Astrocyte (in vitro differentiated cells and primary cell): Measurements from ENCODE around the gene SLC4A7.

Experiments used
- EZH2 ChIP-seq: IDR thresholded peaks from 2 replicates; pipeline ENCODE4 v1.6.1; 2012; ENCODE audit warnings: mild to moderate bottlenecking, low read length, inconsistent platforms; ENCODE audit not compliant: insufficient read depth
- TF ChIP-seq, protein P1 (sequence below): IDR thresholded peaks from 2 replicates; pipeline ENCODE4 v1.5.1; 2011; ENCODE audit warnings: low read depth, mild to moderate bottlenecking, inconsistent platforms, low read length, moderate library complexity; ENCODE audit not compliant: insufficient read depth

GRCh38 chr3:27345493-27345892 lies 138.7 kb downstream of the SLC4A7 start:
- TF ChIP-seq, protein P1, sequence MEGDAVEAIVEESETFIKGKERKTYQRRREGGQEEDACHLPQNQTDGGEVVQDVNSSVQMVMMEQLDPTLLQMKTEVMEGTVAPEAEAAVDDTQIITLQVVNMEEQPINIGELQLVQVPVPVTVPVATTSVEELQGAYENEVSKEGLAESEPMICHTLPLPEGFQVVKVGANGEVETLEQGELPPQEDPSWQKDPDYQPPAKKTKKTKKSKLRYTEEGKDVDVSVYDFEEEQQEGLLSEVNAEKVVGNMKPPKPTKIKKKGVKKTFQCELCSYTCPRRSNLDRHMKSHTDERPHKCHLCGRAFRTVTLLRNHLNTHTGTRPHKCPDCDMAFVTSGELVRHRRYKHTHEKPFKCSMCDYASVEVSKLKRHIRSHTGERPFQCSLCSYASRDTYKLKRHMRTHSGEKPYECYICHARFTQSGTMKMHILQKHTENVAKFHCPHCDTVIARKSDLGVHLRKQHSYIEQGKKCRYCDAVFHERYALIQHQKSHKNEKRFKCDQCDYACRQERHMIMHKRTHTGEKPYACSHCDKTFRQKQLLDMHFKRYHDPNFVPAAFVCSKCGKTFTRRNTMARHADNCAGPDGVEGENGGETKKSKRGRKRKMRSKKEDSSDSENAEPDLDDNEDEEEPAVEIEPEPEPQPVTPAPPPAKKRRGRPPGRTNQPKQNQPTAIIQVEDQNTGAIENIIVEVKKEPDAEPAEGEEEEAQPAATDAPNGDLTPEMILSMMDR, result no peak
- TF ChIP-seq EZH2, result no peak
